ENCODE results near the gene C19orf33. TPM values are rescaled to one million over a fixed set of nuclear protein-coding genes. Genes with fewer than 3 reads are reported as not detected.

C19orf33 gene
- total and polyA plus RNA-seq, 9 of the 15 experiments (the other 6 are each of a cell fraction or from before 2014, with no cell fraction given): 3.2 TPM; not detected in 8

DNA sequence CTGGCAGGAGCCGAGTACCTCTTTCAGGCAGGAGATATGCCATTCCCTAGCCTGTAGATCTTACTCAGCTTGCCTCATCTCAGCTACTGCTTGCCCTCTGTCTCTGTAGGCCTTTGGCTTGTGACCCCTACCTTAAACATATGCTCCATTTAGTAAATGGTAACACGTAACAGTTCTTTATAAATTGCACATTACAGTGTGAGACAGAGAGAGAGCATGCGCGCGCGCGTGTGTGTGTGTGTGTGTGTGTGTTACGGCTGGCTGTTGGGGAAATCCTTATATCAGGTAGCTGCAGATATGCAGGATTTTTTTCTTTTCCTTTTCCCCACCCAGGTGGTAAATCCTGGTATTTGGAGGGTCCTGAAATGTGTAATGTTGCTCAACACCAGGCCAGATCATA is 35.5 kb upstream of the C19orf33 start (continued):
- TF ChIP-seq ATF6 (CRISPR knock-in tag; IDR thresholded peaks at IDR 0.05) (no peak), TAL1 (IDR thresholded peaks at IDR 0.05) (peak; percentile 48), GATAD2A (IDR thresholded peaks at IDR 0.05) (peak; percentile 76; the same call in 1 of the 2 replicates), TCF7 (IDR thresholded peaks at IDR 0.05; ENCODE audit: borderline replicate concordance) (no peak), HDGF (IDR thresholded peaks at IDR 0.05) (no peak), DACH1 (IDR thresholded peaks at IDR 0.05; ENCODE audit: partially characterized antibody) (no peak), HDAC1 (IDR thresholded peaks at IDR 0.05) (peak in 1 of 2 experiments; percentile 32; a peak in 2 of 4 replicates), PML (IDR thresholded peaks at IDR 0.05; ENCODE audit: low read length) (no peak), MTA3 (IDR thresholded peaks at IDR 0.05; ENCODE audit: borderline replicate concordance) (peak; percentile 22; the same call in 1 of the 2 replicates), ZNF431 (CRISPR knock-in tag; IDR thresholded peaks at IDR 0.05) (no peak), TEAD4 (IDR thresholded peaks at IDR 0.05; ENCODE audit: low read length) (0 out of 2 replicates have a peak, but pooled peaks have one; percentile 9), TEAD4 (CRISPR knock-in tag; IDR thresholded peaks at IDR 0.05; ENCODE audit: borderline replicate concordance) (no peak), MTF1 (CRISPR knock-in tag; IDR thresholded peaks at IDR 0.05; ENCODE audit: borderline replicate concordance) (no peak), CBFA2T3 (IDR thresholded peaks at IDR 0.05) (peak; percentile 63), ATF1 (CRISPR knock-in tag; IDR thresholded peaks at IDR 0.05) (no peak), ATF1 (tag; IDR thresholded peaks at IDR 0.05) (0 out of 2 replicates have a peak, but pooled peaks have one; percentile 18)

Data from K562 (cell line).